Measurements from ENCODE around the gene ATXN10.
"Not testable (repeated sequence)": the region's sequence is repeated elsewhere in the genome, so short reads cannot be mapped to it uniquely, and the experiment has no call there.

The ATXN10 gene

DNA sequence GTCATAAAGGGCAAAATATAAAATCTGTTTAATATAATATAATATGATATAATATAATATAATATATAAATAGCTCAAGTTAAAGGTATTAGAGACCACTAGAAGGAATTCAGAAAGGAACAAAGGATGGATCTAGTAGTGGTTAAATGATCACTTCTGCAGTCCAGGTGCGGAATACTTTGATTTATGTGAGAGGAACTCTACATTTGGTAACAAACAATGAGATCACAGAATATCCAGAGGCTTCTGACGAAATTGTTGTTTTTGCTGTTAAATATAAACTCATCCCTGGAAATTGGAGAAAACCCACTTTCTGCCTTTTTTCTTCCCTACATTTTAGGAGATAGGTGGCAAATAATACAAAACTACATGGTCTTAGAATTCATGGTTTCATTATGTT lies 36.0 kb downstream of the ATXN10 start:
- in situ Hi-C loops (cut with MboI; ENCODE audit: low sequenced_read_pairs), result no loop called here

DNA sequence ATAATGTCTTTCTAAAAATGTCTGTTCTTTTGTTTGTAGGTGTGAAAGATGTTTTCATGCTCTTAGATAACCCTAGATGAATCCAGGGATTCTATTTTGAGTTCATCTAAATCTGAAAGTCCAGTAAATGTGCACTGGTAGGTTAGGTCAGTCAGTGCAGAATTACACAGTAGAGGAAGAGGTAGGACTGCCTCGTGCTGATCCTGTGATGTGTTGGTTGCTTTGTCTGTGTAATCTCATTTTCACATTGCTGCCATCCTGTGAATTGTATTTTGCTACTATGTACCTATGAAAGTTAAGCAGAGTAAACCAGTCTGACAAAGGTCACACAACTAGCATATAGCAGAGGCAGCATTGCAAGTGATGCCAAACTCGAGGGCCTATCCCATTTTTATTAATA lies 36.5 kb downstream of the ATXN10 start:
- in situ Hi-C loops (cut with MboI; ENCODE audit: low sequenced_read_pairs), result no loop called here

DNA sequence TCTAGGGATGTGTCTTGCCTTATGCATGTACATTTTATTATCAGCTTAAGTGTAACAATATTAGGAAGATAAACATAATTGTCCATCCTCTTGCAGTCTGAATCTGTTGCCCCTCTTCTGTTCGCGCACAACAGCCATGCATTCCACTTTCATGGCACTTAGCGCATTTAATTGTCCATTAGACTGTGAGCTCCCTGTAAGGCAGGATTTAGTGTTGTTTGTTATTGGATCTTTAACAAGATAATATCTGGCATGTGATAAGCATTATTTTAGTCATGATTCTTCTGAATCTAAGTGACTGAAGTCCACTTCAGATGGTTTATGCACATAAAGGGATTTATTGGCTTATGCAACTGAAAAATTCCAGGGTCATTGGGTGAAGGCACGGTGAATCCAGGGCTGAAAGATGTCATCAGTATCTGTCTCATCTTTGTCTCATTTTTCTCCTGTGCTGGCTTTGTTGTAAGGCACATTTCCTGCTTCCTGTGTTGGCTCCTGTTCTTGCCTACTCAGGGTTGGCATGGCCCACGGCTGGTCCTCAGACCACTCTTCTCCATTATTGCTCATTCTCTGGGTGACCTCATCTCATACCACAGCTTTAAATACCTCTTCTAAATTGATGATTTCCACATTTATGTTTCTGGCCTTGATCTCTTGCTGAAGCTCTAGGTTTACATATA lies 37.6 kb downstream of the ATXN10 start:
- in situ Hi-C loops (cut with MboI; ENCODE audit: low sequenced_read_pairs), result no loop called here

DNA sequence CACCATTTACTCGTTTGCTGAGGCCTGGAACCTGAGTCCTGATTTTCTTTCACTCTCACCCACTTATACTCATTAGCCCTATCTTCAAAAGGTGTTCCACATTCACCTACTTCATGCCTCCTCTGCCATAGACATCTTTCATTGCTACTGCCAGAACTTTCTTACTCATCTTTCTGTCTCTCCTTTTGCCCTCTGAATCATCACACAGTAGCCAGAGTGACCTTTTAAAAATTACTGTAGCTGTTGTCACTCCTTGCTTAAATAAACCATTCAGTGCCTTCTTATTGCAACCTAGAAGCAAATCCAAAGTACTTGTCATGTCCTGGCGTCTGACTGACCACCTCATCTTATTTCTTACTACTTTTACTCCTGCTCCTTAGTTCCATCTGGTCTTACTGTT lies 38.2 kb downstream of the ATXN10 start:
- in situ Hi-C loops (cut with MboI; ENCODE audit: low sequenced_read_pairs), result no loop called here

DNA sequence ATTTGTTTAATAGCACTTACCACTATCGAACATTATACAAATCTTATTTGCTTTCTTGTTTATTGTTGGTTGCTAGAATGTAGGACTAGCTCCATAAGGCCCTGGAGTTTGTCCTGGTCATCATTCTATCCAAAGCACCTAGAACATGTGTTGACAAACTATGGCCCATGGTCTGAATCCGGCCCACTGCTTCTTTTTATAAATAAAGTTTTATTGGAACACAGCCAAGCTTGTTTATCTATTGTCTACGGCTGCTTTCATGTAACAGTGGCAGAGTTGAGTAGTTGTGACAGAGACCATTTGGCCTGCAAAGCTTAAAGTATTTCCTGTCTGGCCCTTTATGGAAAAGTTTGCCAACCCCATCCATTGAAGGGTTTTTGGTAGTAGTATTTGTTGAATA lies 38.8 kb downstream of the ATXN10 start:
- in situ Hi-C loops (cut with MboI; ENCODE audit: low sequenced_read_pairs), result no loop called here

DNA sequence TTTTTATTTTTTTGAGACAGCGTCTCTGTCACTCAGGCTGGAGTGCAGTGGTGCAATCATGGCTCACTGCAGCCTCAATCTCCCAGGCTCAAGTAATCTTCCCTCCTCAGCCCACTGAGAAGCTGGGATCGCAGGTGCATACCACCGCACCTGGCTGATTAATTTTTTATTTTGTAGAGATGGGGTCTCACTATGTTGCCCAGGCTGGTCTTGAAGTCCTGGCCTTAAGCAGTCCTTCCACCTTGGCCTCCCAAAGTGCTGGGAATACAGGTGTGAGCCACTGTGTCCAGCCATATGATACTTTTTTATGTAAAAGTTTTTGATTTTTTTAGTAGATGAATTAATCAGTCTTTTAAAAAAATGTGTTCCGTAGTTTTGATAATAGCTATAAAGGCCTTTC lies 42.8 kb downstream of the ATXN10 start:
- in situ Hi-C loops (cut with MboI; ENCODE audit: low sequenced_read_pairs), result not testable (repeated sequence)

DNA sequence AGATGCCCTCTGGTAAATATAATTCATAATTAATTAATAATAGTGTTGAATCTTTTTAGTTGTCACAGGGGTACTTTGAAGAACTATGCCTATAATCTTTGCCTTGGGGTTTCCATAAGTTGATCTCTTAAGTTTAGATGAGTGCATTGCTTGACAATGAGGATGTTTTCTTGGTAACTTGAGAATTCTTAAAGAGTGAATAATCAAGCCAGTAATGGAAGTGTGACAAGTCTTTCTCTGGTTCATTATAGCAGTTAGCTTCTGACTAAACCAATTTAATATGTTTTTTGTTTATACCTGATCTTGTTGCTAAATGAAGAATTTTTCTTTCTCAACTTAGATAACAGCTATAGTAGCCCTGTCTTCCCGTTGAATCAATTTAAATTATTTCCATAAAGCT lies 46.2 kb downstream of the ATXN10 start:
- in situ Hi-C loops (cut with MboI; ENCODE audit: low sequenced_read_pairs), result no loop called here

DNA sequence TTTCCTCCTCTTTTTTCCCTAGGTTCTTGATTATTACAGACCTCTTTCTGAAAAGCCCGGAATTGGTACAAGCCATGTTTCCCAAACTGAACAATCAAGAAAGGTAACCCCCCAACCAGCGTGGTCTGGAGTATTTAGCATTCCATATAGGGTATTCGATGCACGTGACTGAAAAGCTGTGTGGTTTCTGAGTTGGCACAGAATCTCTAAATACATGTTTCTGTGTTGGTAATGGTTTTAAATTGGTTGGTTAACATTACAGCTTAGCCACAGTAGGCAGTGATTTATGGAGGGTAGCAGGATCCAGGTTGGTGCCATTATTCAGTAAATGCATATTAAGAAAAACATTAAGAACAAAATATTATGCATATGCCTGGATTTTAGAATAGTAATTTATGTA lies 46.8 kb downstream of the ATXN10 start:
- in situ Hi-C loops (cut with MboI; ENCODE audit: low sequenced_read_pairs), result no loop called here

DNA sequence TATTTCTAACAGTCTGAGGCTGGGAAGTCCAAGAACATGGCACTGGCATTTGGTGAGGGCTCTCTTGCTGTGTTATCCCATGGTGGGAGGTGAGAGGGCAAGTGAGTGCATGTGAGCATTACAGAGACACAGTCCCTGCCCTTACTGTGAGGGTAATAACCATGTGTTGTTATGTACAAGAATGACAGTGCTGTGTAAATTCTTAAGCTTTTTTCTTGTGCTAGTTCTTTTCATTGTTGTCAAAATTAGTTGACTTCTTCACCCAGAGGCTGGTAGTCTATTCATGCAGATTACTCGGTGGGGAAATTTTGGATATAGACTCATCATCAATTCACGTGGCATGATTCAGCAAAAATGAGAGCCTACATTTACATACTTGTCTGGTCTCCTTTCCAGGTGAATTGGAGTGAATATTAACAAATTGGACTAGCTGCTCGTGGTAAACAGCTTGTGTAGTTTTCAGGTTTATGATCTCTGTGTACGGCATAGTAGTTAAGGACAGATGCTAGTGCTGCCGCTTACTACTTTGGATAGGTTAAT lies 49.3 kb downstream of the ATXN10 start:
- in situ Hi-C loops (cut with MboI; ENCODE audit: low sequenced_read_pairs), result no loop called here

DNA sequence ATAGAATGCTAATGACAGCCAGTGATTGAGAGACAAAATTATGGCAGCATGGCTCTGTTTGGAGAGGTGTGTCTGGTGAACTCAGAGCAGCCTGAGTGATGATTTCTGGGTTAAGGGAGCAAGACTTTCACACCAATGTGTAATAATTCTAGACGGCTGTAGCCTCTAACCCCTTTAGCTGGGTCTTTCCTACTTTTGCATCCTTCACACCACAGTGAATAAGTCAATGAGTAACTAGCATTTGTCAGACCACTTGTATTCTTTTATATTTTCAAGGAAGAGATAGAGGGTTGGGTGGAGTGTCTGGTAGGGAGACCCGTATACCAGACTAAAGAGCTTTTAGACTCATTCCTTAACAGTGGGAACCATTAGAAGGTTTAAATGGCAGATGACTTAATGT lies 50.4 kb downstream of the ATXN10 start:
- in situ Hi-C loops (cut with MboI; ENCODE audit: low sequenced_read_pairs), result no loop called here

DNA sequence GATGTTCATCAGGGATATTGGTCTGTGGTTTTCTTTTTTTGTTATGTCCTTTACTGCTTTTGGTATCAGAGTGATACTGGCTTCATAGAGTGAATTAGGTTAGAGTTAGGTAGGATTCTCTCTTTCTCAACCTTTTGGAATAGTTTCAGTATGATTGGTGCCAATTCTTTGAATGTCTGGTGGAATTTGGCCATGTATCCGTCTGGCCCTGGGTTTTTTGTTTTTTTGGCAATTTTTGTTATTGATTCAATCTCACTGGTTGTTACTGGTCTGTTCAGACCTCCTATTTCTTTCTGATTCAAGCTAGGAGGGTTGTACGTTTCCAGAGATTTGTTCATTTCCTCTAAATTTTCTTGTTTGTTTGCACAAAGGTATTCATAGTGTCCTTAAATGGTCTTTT lies 54.4 kb downstream of the ATXN10 start:
- in situ Hi-C loops (cut with MboI; ENCODE audit: low sequenced_read_pairs), result no loop called here

DNA sequence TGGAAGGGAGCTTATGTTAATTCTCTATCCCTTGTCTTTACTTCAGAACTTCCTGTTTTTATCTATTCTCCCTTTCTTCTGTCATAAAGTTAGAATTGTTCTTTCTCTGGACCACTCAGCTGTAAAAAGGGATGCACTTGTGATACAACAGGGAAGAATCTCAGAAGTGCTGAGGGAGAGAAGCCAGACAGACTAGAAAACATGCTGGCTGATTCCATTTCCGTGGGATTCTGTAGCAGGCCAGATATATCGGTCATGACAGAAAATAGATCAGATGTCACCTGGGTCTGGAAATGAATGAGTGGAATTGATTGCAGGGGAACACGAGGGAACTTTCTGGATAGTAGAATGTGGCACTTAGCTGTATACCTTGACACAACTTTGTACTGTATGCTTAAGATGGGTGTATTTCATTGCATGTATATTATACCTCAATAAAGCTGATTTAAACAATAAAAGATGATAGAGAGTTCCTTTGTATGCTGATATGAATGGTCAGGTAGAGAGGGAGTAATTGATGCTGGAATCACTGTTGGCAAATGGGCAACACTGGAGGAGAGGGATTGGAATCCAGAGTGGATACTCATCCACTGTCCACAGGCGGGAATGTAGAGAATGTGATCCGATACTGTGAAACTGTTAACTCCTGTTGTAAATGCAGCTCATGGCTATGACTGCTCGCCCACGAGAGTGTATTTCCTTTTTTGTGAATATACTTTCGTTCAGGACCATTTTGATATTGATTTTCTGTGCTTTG lies 59.6 kb downstream of the ATXN10 start:
- in situ Hi-C loops (cut with MboI; ENCODE audit: low sequenced_read_pairs), result no loop called here

DNA sequence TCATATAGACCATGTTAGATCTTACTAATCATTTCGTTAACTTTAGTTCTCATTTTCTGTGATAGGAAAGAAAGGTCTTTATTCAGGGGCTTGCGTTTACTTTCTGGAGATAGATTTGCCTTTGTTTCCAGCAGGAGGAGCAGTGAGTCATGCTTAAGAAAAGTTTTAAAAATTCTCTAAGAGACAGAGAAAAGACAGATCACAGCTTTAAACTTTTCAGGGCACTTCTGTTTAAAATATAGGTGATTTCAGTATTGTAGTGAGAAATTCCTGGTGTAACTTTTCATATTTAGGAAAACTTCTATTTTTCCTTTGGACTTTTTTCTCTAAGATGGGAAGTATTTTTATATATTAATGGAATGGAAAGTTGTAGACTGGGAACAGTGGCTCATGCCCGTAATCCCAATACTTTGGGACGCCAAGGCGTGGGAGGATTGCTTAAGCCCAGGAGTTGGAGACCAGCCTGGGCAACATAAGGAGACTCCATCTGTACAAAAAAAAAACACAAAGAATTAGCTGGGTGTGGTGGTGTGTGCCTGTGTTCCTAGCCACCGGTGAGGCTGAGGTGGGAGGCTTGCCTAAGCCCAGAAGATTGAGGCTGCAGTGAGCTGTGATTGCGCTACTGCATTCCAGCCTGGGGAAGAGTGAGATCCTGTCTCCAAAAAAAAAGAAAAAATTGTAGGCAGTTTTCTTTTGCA lies 60.3 kb downstream of the ATXN10 start:
- in situ Hi-C loops (cut with MboI; ENCODE audit: low sequenced_read_pairs), result no loop called here

DNA sequence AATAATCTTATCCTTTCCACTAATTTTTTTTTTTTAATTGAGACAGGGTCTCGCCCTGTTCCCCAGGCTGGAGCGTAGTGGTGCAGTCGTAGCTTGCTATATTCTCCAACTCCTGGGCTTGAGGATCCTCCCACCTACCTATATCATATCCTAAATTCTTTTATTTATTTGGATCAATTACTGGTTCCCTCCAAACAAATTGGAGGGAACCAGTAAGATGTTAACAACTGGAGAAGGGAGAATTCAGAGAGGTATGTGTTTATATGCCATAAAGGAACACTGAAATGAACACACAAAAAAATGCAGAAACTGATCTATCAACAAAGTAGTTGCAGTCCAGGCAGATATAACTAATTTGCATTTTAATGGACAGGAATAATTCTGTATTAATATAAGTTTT lies 63.6 kb downstream of the ATXN10 start:
- in situ Hi-C loops (cut with MboI; ENCODE audit: low sequenced_read_pairs), result no loop called here

DNA sequence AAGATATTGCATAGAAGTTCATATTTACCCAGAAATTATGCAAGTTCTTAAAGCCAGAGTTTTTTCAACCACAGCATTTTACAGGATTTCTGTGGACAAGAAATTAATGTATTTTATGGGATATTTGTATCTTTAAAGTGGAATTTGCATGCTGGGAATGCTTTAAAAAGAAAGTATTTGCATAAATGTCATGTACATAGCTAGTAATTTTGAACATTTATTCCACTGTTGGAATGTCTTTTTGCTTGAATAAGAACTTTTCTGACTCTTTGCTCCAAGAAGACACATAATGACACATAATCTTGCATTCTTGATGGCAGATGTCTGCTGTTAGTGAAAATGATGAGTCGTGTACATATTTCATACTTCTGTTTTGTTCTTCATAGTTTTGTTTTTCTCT lies 66.6 kb downstream of the ATXN10 start:
- in situ Hi-C loops (cut with MboI; ENCODE audit: low sequenced_read_pairs), result no loop called here

DNA sequence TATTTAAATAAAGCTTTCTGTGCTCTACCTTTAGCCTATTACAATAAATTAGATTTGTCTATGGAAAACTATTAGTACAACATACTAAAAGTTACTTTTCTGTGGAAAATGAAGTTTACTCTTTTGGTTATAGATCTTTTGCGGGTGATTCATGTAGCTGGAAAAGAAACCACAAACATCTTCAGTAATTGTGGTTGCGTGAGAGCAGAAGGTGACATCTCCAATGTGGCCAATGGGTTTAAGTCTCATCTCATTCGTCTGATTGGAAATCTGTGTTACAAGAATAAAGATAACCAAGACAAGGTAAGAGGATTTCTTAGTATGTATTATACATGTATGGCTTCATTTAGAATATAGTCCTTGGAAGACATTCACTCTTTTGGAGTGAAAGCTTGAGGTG lies 68.6 kb downstream of the ATXN10 start:
- in situ Hi-C loops (cut with MboI; ENCODE audit: low sequenced_read_pairs), result no loop called here

DNA sequence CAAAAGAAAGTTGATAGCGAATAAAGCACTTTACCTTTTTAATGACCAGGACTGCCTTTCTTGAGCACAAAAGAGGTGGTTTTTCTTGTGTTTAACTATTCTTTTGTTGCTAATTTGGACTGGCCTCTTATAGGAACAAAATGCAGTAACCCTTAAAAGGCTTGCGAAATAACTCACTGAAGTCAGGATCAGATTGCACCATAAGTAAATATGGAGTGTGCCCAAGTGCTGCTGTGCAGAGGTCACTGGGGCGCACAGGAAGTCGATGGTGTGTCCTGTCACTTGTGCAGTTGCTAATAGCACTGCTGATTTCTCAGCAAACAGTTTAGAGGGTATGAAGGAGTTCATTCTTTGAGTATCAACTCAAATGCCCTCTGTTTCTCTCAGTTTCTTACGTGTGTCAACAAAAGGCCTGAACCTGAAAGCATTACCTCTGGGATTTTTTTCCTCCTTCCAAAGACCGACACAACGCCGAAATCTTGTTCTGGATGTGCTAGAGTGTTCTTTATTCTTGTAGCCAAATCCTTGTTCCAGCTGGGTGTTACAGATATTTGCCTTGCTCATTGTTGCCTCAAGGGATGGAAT lies 71.3 kb downstream of the ATXN10 start:
- in situ Hi-C loops (cut with MboI; ENCODE audit: low sequenced_read_pairs), result no loop called here

DNA sequence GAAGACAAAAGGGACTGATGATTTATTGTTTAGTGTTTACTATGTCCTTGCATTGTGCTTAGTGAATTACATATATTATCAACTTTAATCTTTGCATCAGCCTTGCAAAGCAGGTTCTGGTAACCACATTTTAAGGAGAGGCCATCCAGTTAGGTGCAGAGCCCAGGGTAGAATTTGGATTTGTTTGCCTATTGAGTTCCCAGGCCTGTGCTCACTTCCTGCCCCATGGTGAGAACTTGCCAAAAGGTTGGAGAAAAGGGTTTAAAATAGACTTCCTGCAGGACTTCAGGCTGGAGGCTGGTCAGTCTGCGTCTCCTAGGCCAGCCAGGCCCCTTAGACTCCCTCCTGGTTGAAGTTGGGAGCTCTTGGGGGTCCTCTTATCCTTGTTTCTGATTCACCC lies 72.1 kb downstream of the ATXN10 start:
- in situ Hi-C loops (cut with MboI; ENCODE audit: low sequenced_read_pairs), result no loop called here

DNA sequence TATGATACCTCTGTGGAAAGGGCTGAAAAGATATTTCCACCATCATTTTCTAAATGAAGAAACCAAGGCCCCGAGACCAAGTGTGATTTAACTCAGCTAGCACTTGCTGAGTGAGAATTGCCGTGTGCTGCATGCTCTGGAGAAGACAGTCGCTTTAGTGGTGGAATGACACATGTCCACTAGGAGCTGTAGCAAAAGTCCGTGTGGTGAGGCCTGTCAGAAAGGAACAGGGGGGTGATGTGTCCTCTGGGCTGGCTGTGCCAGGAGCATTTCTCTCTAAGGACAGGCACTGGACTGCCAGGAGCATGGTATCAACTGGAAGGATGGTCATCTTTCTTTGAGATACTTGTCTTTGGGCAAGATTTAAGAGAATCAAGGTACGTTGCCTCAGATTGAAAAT lies 72.8 kb downstream of the ATXN10 start:
- in situ Hi-C loops (cut with MboI; ENCODE audit: low sequenced_read_pairs), result no loop called here

DNA sequence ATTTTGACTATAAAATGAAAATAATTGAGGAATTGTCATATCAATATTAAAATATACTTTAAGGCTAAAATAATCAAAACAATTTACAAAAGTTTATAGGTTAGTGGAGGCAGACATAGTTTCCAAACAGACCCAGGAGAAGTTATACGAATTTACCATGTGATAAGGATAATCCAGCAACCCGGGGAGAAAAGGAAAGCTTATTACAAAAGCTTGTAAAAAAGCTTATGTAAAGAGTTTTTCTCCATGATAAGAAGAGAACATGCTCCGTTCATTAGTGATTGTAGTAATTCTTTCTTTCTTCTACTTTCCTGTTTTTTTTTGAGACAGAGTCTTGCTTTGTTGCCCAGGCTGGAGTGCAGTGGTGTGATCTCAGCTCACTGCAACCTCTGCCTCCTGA lies 79.0 kb downstream of the ATXN10 start:
- in situ Hi-C loops (cut with MboI; ENCODE audit: low sequenced_read_pairs), result no loop called here

DNA sequence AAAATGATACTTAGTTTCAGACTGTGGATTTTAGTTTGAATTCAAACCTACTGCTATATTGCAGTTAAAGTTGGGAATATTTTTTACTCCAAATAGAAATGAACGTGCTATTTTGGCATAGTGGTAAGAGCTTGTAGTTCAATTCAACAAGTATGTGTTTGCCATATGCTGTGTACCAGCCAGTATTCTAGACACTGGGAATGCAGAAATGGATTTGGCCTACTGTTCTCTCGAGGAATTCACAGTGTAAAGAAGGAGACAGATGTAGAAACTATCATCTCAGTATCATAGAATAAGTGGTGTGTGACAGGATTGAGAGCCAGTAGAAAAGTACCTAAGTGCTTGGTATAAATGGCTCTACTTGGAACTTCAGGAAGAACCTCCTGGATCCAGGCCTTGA lies 80.4 kb downstream of the ATXN10 start:
- in situ Hi-C loops (cut with MboI; ENCODE audit: low sequenced_read_pairs), result no loop called here

DNA sequence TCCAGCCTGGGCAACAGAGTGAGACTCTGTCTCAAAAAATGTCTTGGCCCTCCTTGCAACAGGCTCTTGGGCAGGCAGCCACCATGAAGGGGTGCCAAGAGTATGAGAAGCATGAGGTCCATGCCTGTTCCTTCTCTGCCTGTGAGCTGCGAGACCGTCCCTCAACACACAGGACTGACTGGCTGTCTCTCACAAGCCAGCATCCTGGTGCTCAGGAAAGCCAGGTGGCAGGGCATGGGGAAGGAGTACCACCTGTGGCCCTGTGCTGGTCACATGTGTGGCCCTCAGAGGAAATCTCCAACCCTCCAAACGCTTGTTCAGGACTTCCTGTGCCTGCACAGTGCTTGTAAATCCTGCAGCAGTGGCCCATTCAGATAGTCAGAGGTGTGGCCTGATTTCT lies 83.2 kb downstream of the ATXN10 start:
- in situ Hi-C loops (cut with MboI; ENCODE audit: low sequenced_read_pairs), result no loop called here
